HS-5 (cell line): Measurements from ENCODE around the gene STPG4.
"Not testable (repeated sequence)": the region's sequence is repeated elsewhere in the genome, so short reads cannot be mapped to it uniquely, and the experiment has no call there.

Experiments
- DNase-seq: peaks from one replicate; pipeline ENCODE4 v3.0.0-alpha.2; 2012; ENCODE audit warnings: low read depth

STPG4 gene, protein sequence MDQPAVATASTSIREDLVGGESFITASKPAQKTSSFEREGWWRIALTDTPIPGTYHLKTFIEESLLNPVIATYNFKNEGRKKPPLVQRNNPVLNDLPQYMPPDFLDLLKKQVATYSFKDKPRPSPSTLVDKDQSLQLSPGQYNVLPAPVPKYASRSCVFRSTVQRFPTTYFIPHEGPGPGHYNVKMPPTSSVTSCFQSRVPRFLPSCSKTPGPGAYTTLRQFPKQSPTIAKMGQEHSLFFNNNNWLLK

DNA sequence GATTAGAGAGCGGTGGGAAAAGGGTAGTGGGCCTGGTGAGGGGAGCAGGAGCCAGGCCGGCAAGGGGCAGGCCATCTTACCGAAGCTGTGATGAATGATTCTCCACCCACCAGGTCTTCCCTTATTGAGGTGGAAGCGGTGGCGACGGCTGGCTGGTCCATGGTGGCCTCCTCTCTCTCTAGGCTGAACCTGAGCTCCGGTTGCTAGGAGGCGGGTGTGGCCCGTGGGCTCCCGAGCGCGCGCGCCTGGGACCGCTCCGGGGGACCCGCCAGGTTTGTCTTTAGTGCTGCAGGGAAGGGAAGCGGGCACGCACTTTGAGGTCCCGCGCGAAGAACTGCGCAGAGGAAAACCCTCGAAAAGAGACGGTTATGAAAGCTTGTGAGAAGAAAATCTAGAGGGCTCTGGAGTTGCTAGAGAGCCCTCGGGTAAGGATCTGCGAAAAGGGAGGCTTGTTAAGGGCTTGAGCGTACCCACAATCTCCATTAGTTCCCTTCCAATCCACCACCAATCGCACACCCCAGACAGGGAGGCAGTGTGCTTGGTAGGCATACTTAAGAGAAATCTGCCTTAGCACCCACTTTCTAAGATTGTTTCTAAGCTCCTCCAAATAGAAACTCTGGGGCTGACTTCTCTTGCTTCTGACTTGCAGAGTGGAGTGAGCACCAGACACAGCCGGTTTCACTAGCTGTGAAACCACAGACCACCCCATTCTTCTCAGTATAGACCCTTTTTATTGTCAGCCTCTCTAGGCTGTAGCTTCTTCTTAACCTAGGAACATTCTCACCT is at the start of gene STPG4:
Gene STPG4, minus strand, starts transcription at position 218 of the 786 bp plus-strand sequence. Its CDS starts 57 bp downstream, at position 161.
- no peak for DNase-seq

DNA sequence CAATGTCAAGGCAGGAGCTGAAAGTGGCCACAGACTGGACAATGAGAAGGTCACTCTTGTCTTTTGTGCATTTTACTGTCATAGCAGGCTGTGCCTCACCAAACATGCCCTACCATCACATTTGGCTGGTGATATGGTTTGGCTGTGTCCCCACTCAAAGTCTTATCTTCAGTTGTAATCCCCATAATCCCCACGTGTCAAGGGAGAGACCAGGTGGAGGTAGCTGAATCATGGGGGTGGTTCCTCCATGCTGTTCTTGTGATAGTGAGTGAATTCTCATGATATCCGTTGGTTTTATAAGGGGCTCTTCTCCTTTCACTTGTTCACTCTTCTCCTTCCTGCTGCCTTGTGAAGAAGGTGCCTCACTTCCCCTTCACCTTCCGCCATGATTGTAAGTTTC is 49.6 kb upstream of the STPG4 start:
- DNase-seq: no peak

DNA sequence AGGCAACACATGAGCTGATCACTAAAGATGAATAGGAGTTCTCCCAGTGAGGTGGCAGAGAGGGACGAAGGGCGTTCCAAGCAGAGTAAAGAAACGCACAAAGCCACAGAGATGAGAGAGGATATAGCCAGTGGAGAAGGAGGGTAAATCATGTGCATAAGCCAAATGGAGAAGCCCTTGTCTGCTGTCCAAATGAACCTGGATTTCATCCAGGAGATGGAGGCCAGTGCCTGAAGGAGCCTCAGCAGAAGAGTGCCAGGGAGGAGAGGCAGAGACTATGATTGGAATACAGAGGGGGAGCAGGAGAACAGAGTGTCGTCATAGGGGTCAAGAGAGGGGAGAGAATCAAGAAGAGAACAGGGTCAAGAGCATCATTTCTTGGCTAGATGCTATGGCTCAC is 48.9 kb upstream of the STPG4 start:
- no peak for DNase-seq

DNA sequence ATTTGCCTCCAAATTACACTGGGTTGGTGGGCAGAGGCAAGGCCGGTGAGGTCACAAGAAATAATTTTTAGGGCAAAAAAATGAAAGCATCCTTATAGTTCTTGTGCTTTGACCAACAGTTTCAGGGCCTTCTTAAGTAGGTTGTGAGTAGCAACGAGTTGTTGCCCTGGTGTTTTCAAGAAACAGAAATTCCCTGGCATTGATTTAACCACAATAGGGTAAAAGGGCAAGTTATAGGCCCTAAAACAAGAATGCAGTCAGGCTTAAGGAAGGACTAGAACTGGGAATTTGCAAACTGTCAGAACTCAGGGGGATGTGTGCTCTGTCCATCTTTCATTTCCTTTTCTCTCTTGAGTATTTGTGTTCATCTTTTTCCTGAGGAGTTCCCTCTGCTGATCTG is 46.1 kb upstream of the STPG4 start:
- no peak for DNase-seq

DNA sequence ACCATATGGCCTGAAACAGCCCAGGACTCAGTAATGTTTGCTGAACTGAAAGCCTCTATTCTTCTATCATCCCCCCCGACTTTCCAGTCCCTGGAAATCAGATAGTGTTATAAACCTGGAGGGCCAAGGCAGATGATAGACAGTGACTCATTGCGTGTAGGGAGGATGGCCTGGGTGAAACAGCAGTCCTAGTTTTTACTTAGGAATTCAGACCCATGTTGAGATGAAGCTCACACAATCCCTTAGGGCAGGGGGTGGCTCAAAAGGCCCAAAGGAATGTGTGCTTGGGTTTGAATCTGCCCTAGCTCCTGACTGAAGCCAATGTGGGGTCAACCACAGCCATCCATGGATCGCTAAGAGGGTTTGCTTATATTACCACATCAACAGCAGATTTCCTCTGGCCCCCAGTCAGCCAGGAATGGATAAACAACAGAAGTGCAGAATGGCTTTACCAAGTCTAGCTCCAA is 43.9 kb upstream of the STPG4 start:
- DNase-seq: peak; percentile 93

DNA sequence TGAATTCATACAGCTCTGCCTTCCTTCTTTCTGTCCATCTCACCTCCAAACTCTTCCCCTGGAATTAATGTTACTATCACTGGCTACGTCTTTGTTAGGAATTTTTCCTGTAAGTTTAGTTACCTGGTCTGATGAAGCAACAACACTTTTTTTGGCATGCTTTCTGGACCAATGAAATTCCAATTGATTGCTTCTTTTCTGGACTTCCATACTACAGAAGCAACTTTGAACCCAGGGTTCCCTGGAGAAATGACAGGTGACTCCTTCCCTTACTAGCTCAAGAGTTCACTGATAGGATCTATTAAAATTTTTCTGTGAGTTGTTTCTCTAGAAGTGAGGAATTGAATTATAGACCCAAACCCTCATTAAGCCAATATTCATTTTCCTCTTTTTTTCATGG is 41.4 kb upstream of the STPG4 start:
- DNase-seq: no peak

DNA sequence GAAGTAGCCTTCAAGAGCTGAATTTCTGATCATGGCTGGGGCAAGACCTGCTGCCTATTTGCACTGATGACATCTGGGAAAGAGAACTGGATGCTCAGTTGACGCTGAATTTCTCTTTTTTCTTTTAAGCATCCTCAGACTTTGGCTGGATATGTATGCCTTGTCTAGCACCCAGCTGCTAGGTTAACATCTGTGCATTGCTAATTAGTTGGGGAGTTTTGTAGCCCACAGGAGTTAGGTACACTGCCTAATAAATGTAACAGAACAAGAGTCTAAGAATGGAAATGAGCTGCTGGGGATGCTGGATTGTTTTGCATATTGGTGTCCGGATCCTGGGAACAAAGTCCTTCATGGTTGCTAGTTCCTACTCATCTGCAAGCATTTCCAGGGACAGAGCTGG is 40.9 kb upstream of the STPG4 start:
- DNase-seq: no peak

DNA sequence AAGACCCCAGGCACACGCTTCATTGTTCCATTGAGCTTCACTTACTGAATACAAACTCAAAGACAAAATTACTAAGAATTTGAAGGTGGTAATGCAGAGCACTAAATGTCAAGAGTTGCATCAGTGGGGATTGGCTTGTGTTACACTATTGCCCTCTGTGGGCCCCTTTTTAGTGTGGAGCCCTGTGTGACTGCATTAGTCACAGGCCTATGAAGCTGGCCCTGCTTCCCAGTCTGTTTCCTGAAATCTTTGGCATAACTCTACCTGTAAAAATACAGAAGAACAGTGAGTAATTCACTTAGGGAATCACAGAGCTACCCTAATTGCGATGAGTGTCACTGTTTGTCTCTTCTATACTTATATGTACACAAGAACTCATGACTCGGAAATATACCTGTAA is 40.0 kb upstream of the STPG4 start:
- DNase-seq: no peak

DNA sequence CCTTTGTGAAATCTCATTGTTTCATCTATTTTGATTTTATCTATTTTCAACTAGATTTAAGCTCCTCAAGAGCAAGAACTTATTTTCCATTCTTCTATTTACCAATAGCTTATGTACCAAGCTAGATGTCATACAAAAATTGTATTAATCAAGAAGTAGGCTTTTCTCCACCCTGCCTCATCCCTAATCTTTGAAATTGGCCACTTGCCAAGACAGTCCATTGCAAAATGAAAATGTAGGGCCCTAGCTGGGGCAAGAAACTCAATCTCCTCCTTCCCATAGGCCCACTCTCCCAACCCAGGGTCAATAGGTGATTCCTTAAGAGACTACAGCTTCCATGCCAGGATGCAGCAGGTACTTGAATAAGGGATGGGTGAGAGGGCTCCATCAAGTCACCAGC is 39.3 kb upstream of the STPG4 start:
- no peak for DNase-seq

DNA sequence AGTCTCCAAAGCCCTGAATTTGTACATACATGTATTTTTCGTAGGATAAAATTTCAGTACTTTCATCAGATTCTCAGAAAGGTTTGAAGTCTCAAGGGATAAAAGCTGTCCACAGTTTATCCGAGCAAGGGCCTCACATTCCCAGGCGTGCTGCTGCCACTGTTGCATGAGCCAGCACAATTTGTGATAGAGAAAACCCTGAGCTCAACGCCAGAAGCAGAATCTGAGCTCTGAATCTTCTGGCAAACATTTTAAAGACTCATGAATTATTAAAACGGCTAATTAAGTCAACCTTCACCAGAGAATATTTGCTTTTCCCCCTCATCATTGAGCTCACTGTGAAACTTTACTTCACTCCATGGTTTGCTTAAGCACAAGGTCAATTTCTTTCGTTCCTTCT is 38.5 kb upstream of the STPG4 start:
- DNase-seq: no peak

DNA sequence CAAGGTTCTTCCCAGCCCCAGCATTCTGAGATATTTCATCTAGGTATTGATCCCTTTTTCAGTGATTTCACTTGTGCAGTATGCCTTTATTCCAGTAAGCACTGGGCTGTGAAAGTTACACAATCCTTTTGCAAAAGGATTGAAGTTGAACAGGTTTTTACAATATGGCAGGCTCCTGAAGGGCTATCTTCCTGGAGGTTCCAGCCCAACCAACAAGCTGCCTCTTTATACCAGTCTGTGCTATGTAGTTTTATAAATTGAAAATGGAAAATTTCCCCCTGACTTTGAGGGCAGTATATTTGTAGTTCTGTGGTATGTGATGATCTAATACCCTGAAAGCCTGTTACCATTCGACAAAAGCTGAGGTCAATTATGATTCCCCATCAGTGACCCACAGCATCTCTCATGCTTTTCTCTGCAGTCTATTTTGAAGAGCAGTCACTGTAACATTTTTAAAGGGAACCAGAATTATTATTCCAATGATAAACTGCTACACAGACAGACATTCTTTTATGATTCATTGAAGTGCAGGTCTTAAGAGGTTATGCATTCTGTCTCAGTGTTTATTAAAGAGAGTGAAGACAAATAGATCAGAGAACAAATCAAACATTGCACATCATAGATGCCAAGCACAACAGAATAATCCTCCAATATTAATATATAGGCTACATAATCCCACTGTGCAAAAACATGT is 35.2 kb upstream of the STPG4 start:
- no peak for DNase-seq

DNA sequence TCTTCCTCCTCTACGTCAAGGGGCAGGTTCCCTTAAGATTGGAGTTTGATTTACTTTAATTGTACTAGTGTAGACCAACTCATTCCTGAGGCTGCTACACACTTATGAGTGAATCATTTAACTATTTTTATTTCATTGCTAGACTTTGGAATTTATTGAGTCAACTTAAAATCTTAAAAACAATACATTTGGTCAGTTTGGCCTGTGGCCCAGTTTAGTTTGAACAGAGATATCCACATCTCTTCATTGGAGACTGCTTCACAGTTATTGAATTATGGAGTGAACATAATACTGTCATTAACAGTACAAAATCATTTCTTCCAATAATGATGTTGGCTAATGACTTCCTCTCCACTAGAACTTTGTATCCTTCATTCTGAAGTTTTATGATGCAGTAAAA is 34.5 kb upstream of the STPG4 start:
- DNase-seq: peak; percentile 88

DNA sequence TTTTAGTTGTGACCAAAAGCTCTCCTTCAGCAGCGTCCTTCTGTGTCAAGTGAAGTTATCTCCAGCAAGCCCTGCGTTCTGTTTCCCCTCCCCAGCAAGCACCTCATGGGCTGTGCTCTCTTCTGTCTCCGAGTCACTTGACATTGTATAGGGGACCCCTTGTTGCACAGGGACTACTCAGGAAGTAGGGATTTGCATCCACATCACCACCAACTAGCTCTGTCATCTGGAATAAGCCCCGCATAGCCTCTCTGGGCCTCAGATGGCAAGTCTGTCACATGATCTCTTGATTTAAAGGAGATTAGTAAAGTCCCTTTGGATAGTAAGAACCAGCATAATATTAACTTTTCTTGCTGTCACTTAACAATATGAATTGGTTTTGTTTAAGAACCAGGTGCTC is 32.0 kb upstream of the STPG4 start:
- no peak for DNase-seq

DNA sequence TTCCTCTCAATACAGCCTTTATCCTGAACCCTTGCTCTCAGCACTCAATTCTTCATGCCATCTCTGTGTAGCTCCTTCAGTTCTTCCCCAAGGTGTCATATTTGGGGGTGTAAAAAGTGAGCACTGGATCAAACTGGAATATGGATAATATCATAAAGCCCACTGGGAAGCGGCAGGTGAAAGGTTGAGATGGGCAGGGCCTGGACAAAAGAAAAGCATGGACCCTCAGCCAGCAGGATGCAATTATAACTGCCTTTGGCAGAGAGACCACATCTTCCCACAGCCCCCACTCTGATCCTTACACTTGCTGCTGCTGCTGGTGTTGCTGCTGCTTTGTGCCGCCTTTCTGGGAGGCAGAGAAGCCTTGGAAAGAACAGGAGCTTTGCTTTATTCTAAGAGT is 31.2 kb upstream of the STPG4 start:
- no peak for DNase-seq

DNA sequence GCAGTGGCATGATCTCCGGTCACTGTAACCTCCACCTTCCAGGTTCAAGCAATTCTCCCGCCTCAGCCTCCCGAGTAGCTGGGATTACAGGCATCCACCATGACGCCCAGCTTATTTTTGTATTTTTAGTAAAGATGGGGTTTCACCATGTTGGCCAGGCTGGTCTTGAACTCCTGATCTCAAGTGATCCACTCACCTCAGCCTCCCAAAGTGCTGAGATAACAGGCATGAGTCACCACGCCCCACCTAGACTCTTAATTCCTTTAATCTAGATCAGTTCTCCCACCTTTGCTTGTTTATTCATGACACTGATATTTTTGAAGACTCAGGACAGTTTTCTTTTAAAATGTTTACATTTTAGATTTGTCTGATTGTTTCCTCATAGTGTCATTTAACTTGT is 30.0 kb upstream of the STPG4 start:
- DNase-seq: not testable (repeated sequence)

DNA sequence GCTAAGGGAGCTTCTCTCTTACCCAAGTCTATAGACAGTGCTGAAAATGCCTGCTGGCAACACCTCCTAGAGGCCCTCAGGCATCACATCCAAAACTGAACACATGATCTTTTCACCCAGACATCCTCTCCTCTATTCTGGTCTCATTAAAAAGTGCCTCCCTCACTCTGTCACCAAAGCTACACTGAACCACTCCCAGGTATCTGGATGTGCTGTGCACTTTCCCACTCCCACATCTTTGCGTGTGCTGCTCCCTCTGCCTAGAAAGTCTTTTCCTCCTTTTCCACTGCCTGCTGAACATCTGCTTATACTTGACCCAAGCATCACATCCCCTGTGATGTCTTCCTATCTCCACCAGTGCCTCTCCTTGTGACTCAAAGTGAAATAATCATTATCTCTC is 26.1 kb upstream of the STPG4 start:
- DNase-seq: no peak

DNA sequence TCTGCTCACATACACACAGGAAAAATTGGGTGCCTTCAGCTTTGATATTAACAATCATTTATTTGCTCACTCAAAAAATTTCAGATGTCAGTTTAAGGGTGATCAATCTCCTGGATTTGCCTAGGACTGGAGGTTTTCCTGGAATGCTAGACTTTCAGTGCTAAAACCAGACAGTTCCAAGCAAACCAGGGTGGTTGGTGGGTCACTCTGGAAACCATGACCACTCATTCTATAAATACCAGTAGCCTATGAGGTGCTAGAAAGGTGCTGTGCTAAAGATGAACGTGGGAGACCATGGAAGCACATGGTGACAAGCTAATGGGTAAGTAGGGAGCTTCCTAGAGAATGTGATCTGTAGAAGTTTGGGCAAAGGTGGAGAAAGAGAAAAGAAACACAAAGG is 25.4 kb upstream of the STPG4 start:
- DNase-seq: no peak

DNA sequence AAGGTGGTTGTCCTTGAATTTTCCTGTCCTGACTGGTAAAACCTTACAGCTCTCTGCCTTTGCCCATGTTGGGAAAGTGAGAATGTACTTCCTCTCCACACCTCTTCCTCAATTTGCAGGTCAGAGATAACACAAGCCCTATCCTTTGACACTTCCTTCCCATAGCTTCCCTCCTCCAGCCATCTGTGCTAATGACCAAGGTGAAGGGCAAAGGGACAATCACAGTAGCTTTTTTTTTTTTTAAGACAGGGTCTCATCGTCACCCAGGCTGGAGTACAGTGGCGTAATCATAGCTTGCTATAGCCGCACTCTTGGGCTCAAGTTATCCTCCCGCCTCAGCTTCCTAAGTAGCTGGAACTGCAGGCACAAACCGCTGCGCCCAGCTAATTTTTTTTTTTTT is 24.3 kb upstream of the STPG4 start:
- no peak for DNase-seq

DNA sequence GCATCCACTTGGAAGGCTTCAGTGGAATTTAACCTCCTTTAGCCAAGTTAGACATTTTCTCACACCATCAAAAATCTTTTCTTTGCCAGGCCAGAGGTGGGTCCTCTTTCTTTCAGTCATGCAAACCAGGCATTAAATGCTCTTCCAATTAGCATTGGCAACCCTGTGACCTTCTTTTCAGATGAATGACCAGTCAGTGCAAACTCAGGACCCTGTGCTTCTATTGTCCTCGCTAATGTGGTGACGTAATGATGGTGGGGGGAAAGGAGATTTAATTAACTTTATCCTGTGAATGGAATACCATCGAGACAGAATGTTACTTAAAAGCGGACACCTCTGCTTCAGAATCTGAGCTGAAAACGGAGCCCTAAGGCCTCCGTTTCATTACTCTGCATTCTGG is 23.2 kb upstream of the STPG4 start:
- DNase-seq: no peak

DNA sequence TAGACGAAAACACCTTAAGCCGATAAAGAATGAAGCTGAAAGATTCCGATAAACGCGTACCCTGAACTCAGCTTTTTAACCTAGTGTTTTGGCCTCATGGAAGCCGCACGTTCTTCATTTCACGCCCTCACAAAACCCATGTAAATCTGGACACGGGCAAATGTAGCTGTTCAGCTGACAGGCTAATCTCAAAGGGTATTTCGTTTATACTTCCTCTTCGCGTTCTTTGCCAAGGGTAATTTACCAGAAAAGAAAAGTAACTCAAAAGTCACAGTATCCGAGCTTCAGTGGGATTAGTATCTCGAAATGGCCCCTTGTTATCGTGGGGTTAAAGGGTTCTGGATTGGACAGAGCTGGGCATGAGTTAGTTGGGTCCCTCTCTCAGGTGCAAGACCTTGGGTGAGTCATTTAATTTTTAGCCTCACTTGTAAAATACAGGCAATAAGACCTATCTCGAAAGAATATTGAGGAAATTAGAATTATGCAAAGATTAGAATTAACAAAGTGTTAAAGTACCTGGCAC is 22.0 kb upstream of the STPG4 start:
- no peak for DNase-seq

DNA sequence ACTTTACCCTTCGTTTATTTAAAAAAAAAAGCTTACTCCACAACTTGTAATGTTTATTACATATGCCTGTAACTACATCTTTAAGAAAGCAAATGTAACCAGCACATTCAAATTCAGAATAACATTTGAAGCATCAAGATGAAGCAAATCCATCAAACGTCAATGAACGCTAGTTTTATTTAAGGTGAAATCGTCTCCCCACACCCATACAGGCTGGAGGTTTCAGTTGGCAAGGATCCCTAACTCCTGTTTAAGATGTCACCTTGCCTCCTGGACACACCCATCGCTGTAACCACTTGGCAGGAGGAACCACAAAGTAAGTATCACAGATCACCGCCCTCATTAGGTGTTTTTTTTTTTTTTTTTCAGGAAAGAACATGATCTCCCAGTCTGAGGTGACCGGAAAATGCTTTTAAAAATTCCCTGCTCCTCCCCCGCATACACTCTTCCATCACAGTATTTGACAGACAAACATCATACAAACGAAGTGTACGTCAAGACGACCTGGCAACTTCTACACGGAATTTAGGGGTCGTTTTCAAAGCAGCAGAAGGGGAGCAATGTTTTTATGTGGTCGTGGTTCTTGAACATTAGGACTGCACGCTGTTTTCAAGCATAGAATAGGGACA is 19.7 kb upstream of the STPG4 start:
- no peak for DNase-seq

DNA sequence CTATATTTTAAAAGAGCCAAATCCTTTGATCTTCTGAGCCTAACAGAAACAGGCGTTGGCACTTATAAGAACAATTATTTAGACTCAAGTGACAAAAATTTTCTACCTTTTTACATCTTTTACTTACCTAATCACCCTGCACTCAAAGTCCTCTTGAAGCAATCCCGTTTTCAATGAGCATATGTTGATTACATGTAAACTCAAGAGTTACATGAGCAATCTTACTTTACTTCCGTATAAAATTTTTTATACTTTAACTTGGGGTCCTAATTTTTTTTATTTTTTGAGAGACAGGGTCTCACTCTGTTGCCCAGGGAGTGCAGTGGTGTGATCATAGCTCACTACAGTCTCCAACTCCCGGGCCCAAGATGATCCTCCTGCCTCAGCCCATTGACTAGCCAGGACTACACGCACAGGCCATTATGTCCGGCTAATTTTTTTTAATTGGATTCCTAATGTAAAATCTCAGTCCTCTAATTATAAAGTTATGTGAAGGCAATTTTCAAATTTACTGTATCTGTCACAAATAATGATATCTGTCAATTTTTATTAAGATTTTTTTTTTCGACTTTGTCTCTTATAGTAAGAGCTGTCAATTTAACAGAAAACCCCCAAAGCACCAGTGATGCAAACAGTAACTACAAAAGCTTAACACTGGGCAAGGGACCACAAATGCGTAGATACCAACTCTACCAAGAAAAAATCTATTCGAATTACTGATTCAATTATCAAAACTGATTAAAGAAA is 19.1 kb upstream of the STPG4 start:
- DNase-seq: no peak
